SJCRH30 (cell line): ENCODE measurements around the gene AGAP3. TPM values are rescaled to one million over a fixed set of nuclear protein-coding genes. Genes with fewer than 3 reads are reported as not detected.
A peak's percentile ranks its signal among the peaks of the same experiment; 100 is the strongest.

ENCODE experiments used
- DNase-seq, 2 experiments: peaks; one replicate each; pipeline ENCODE4 v3.0.0-alpha.2; 2015 to 2020
- H3K27ac ChIP-seq: fragments of 250-450 bp; sonication (Bioruptor Pico); 2 replicates; pipeline ENCODE4 v1.5.1; 2020; ENCODE audit warnings: mild to moderate bottlenecking, moderate library complexity
- H3K27me3 ChIP-seq: fragments of 250-450 bp; sonication (Bioruptor Pico); 2 replicates; pipeline ENCODE4 v1.5.1; 2020; ENCODE audit warnings: mild to moderate bottlenecking, moderate library complexity
- H3K36me3 ChIP-seq: fragments of 250-450 bp; sonication (Bioruptor Pico); 2 replicates; pipeline ENCODE4 v1.5.1; 2020; ENCODE audit warnings: mild to moderate bottlenecking, moderate library complexity
- H3K4me1 ChIP-seq: fragments of 250-450 bp; sonication (Bioruptor Pico); 2 replicates; pipeline ENCODE4 v1.5.1; 2020; ENCODE audit warnings: mild to moderate bottlenecking, moderate library complexity
- H3K4me3 ChIP-seq: fragments of 250-450 bp; sonication (Bioruptor Pico); 2 replicates; pipeline ENCODE4 v1.5.1; 2020; ENCODE audit warnings: mild to moderate bottlenecking, moderate library complexity
- H3K9me3 ChIP-seq: fragments of 250-450 bp; sonication (Bioruptor Pico); replicated peaks from 2 replicates; pipeline ENCODE4 v1.5.1; 2020; ENCODE audit warnings: mild to moderate bottlenecking, moderate library complexity
- total RNA-seq: library from RNA; depleted of rRNA; stranded (reverse); fragments of >200 nt; shearing (Covaris generic); gene quantifications from 2 replicates; pipeline ENCODE4 v1.2.3, GENCODE V29; 2014

AGAP3 gene
- total RNA-seq, 1 experiment from 2014 or later = 59.7 TPM

GRCh38 chr7:151053096-151053495, 33.2 kb upstream of the AGAP3 start:
- no peaks in the 10 kb centered on the region for H3K27me3 ChIP-seq
- no peaks in the 10 kb centered on the region for H3K9me3 ChIP-seq
- peaks cover 18% of the 10 kb centered on the region for H3K4me1 ChIP-seq
- H3K36me3 ChIP-seq = no peaks in the 10 kb centered on the region
- H3K27ac ChIP-seq = no peak overlapping the region
- DNase-seq = no peak
- H3K4me3 ChIP-seq = no peak overlapping the region

GRCh38 chr7:151053751-151054150, 32.5 kb upstream of the AGAP3 start:
- Histone ChIP-seq H3K9me3 (no peaks in the 10 kb centered on the region), H3K36me3 (no peaks in the 10 kb centered on the region), H3K27me3 (no peaks in the 10 kb centered on the region), H3K27ac (no peak overlapping the region), H3K4me3 (no peak overlapping the region), H3K4me1 (peaks cover 11% of the 10 kb centered on the region; the same call in 1 of the 2 replicates)
- no peak for DNase-seq

GRCh38 chr7:151056283-151056665, 30.0 kb upstream of the AGAP3 start:
- peaks cover 5% of the 10 kb centered on the region; the same call in 1 of the 2 replicates for H3K4me1 ChIP-seq
- no peaks in the 10 kb centered on the region for H3K27me3 ChIP-seq
- no peaks in the 10 kb centered on the region for H3K9me3 ChIP-seq
- DNase-seq = no peak
- H3K36me3 ChIP-seq = no peaks in the 10 kb centered on the region
- no peak overlapping the region for H3K4me3 ChIP-seq
- H3K27ac ChIP-seq = no peak overlapping the region

GRCh38 chr7:151056666-151057505, 29.4 kb upstream of the AGAP3 start:
- H3K9me3 ChIP-seq = no peaks in the 10 kb centered on the region
- no peaks in the 10 kb centered on the region for H3K27me3 ChIP-seq
- H3K4me3 ChIP-seq = peak overlapping the region; percentile 68
- H3K27ac ChIP-seq = no peak overlapping the region; the same call in 1 of the 2 replicates
- H3K4me1 ChIP-seq = peaks cover 5% of the 10 kb centered on the region; the same call in 1 of the 2 replicates
- DNase-seq = no peak
- no peaks in the 10 kb centered on the region for H3K36me3 ChIP-seq

- Histone ChIP-seq H3K9me3 (no peaks in the 10 kb centered on the region), H3K4me3 (peak within 1 kb of the TSS; percentile 68), H3K27me3 (no peaks in the 10 kb centered on the region), H3K27ac (peak within 1 kb of the TSS; percentile 96), H3K4me1 (peaks cover 5% of the 10 kb centered on the region; the same call in 1 of the 2 replicates), H3K36me3 (no peaks in the 10 kb centered on the region)
- DNase-seq = peak in 1 of 2 experiments; percentile 71
Observed at GRCh38 chr7:151057506-151057988, 28.7 kb upstream of the AGAP3 start, which contains the start of gene CDK5. Gene CDK5 (minus strand): TSS chr7:151057897. CDS start chr7:151057848, 49 bp downstream.

- H3K27me3 ChIP-seq = no peaks in the 10 kb centered on the region
- H3K27ac ChIP-seq = peak overlapping the region; percentile 96
- H3K4me1 ChIP-seq = peaks cover 5% of the 10 kb centered on the region; the same call in 1 of the 2 replicates
- H3K9me3 ChIP-seq = no peaks in the 10 kb centered on the region
- DNase-seq = peak; percentile 99 to 100
- no peaks in the 10 kb centered on the region for H3K36me3 ChIP-seq
- peak overlapping the region; percentile 68 for H3K4me3 ChIP-seq
Observed at GRCh38 chr7:151057989-151058780, 28.1 kb upstream of the AGAP3 start.

GRCh38 chr7:151058781-151059366, 27.4 kb upstream of the AGAP3 start:
- Histone ChIP-seq H3K4me3 (peak overlapping the region; percentile 68), H3K36me3 (peaks cover 2% of the 10 kb centered on the region; the same call in 1 of the 2 replicates), H3K9me3 (no peaks in the 10 kb centered on the region), H3K27ac (peak overlapping the region; percentile 96), H3K27me3 (no peaks in the 10 kb centered on the region), H3K4me1 (peaks cover 5% of the 10 kb centered on the region; the same call in 1 of the 2 replicates)
- DNase-seq = peak in 1 of 2 experiments; percentile 57

- peak; percentile 83 to 86 for DNase-seq
- H3K4me1 ChIP-seq = peaks cover 5% of the 10 kb centered on the region; the same call in 1 of the 2 replicates
- no peaks in the 10 kb centered on the region for H3K27me3 ChIP-seq
- H3K36me3 ChIP-seq = peaks cover 4% of the 10 kb centered on the region
- peak within 1 kb of the TSS; percentile 96 for H3K27ac ChIP-seq
- no peaks in the 10 kb centered on the region for H3K9me3 ChIP-seq
- peak within 1 kb of the TSS; percentile 68 for H3K4me3 ChIP-seq
Observed at GRCh38 chr7:151059367-151060112, 26.7 kb upstream of the AGAP3 start, which contains the start of gene SLC4A2. Gene SLC4A2 (plus strand): TSS chr7:151059589. CDS start chr7:151061988, 2,399 bp downstream.

- DNase-seq = no peak
- Histone ChIP-seq H3K9me3 (no peaks in the 10 kb centered on the region), H3K4me1 (peaks cover 5% of the 10 kb centered on the region; the same call in 1 of the 2 replicates), H3K4me3 (peak overlapping the region; percentile 68), H3K36me3 (peaks cover 9% of the 10 kb centered on the region), H3K27ac (peak overlapping the region; percentile 96), H3K27me3 (no peaks in the 10 kb centered on the region)
Observed at GRCh38 chr7:151060113-151060415, 26.2 kb upstream of the AGAP3 start.

- no peaks in the 10 kb centered on the region for H3K9me3 ChIP-seq
- peaks cover 5% of the 10 kb centered on the region; the same call in 1 of the 2 replicates for H3K4me1 ChIP-seq
- H3K27ac ChIP-seq = peak overlapping the region; percentile 96; the same call in 1 of the 2 replicates
- DNase-seq = peak in 1 of 2 experiments; percentile 34
- peaks cover 14% of the 10 kb centered on the region for H3K36me3 ChIP-seq
- H3K27me3 ChIP-seq = no peaks in the 10 kb centered on the region
- peak overlapping the region; percentile 68 for H3K4me3 ChIP-seq
Observed at GRCh38 chr7:151060416-151061212, 25.7 kb upstream of the AGAP3 start.

- Histone ChIP-seq H3K9me3 (no peaks in the 10 kb centered on the region), H3K4me3 (no peak overlapping the region), H3K27me3 (no peaks in the 10 kb centered on the region), H3K36me3 (peaks cover 17% of the 10 kb centered on the region), H3K27ac (no peak overlapping the region), H3K4me1 (peaks cover 5% of the 10 kb centered on the region; the same call in 1 of the 2 replicates)
- DNase-seq = no peak
Observed at GRCh38 chr7:151061213-151062110, 24.8 kb upstream of the AGAP3 start.

GRCh38 chr7:151062111-151062398, 24.2 kb upstream of the AGAP3 start:
- no peak overlapping the region for H3K27ac ChIP-seq
- no peaks in the 10 kb centered on the region for H3K27me3 ChIP-seq
- H3K9me3 ChIP-seq = no peaks in the 10 kb centered on the region
- no peak for DNase-seq
- H3K4me1 ChIP-seq = peaks cover 11% of the 10 kb centered on the region; the same call in 1 of the 2 replicates
- H3K36me3 ChIP-seq = peaks cover 23% of the 10 kb centered on the region
- no peak overlapping the region for H3K4me3 ChIP-seq
